ENCODE measurements around the gene OR51A7. TPM values are rescaled to one million over a fixed set of nuclear protein-coding genes. Genes with fewer than 3 reads are reported as not detected.
"Not testable (repeated sequence)": the region's sequence is repeated elsewhere in the genome, so short reads cannot be mapped to it uniquely, and the experiment has no call there.

The OR51A7 gene
- total RNA-seq, 1 donor, result not detected

DNA sequence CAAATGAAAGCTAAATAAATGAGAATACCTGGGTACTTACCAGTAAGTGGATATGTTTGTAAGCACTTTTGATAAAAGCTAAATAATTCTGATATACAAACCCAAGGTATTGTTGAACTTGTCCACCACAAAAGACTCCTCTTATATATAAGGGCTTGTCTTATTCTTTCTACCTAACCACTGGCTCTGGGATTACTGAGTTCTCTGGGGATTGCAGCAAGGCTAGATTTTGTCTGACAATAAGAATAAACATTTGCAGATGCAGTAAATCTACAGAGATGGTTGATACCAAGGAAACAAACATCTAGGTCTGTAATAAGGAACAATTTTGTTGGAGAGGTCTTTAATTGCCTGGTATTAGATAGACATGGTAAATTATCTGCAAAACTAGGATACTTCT, 43.9 kb downstream of the OR51A7 start, which contains the start of gene OR51A4:
OR51A4 (minus strand) TSS at position 101 of the 400 bp plus-strand sequence. CDS start 505 bp downstream, outside the sequence.
- TF ChIP-seq, protein P1, sequence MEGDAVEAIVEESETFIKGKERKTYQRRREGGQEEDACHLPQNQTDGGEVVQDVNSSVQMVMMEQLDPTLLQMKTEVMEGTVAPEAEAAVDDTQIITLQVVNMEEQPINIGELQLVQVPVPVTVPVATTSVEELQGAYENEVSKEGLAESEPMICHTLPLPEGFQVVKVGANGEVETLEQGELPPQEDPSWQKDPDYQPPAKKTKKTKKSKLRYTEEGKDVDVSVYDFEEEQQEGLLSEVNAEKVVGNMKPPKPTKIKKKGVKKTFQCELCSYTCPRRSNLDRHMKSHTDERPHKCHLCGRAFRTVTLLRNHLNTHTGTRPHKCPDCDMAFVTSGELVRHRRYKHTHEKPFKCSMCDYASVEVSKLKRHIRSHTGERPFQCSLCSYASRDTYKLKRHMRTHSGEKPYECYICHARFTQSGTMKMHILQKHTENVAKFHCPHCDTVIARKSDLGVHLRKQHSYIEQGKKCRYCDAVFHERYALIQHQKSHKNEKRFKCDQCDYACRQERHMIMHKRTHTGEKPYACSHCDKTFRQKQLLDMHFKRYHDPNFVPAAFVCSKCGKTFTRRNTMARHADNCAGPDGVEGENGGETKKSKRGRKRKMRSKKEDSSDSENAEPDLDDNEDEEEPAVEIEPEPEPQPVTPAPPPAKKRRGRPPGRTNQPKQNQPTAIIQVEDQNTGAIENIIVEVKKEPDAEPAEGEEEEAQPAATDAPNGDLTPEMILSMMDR (IDR thresholded peaks at IDR 0.05; ENCODE audit: insufficient read depth, low read depth, low read length), result no peak
- DNase-seq (ENCODE audit: low read depth), result no peak
- H3K4me3 ChIP-seq (ENCODE audit: low read depth, low read length), result no peak within 1 kb of the TSS

DNA sequence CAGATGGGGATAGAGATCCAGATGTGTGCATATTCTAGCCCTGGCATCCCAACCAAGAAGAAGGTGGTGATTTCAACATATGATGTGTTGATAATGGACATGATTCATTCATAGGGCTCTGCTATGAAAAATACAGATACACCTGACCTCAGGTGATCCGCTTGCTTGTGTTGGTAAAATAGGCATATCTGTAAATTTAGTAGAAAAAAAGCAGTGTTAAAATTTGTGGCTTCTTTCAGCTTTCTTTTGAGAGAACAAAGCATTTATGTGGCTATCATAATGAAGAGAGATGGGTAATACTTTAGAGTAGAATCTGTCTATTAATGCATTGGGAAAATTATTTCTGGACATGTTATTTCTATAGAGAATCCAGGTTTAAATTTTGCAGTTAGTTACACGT, 52.0 kb downstream of the OR51A7 start, which contains the start of gene OR51A2:
OR51A2 (minus strand) TSS at position 101 of the 400 bp plus-strand sequence; CDS start at position 101, 0 bp downstream.
- not testable (repeated sequence) for DNase-seq (ENCODE audit: low read depth); H3K4me3 ChIP-seq (ENCODE audit: low read depth, low read length)

DNA sequence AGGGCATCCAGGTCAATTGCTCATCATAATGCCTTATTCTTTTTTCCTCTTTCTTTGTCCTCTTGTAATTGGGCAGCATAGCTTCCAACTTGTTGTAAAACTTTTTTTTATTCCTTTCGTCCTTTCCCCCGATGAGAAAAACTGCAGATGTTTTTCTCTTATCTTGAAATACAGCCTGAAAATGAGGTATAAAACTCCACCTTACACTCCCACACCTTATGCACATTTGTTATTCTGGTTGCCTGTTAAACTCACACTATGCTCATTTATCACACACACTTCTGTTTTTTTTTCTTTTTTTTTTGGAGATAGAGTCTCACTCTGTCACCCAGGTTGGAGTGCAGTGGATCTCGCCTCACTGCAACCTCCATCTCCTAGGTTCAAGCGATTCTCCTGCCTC, 53.8 kb downstream of the OR51A7 start:
- no peak overlapping the region for H3K4me3 ChIP-seq (ENCODE audit: low read depth, low read length)
- TF ChIP-seq, protein P1 (IDR thresholded peaks at IDR 0.05; ENCODE audit: insufficient read depth, low read depth, low read length), result no peak
- DNase-seq (ENCODE audit: low read depth), result no peak

Other genes with a start within 250 kb of the OR51A7 start
- gene OR51E2, start 205.9 kb upstream of the OR51A7 start, total RNA-seq, result 0.43 and 1.9 TPM in 2 replicates
- gene MMP26, start 199.0 kb upstream of the OR51A7 start, total RNA-seq, result not detected in 2 replicates
- not detected in 2 replicates for gene OR51F1, start 133.8 kb upstream of the OR51A7 start, total RNA-seq
- not detected in 2 replicates for gene OR52R1, start 99.4 kb upstream of the OR51A7 start, total RNA-seq
- not detected in 2 replicates for gene OR51F2, start 82.5 kb upstream of the OR51A7 start, total RNA-seq
- gene OR51S1, start 54.6 kb upstream of the OR51A7 start, total RNA-seq, result not detected in 2 replicates
- gene OR51T1, start 21.9 kb upstream of the OR51A7 start, total RNA-seq, result not detected in 2 replicates
- not detected in 2 replicates for gene OR51G2, start 15.6 kb downstream of the OR51A7 start, total RNA-seq
- gene OR51G1, start 20.6 kb downstream of the OR51A7 start, total RNA-seq, result not detected in 2 replicates
- not detected in 2 replicates for gene OR51A4, start 43.8 kb downstream of the OR51A7 start, total RNA-seq
- not detected in 2 replicates for gene OR51A2, start 51.9 kb downstream of the OR51A7 start, total RNA-seq
- gene OR51L1, start 91.1 kb downstream of the OR51A7 start, total RNA-seq, result not detected in 2 replicates
- gene OR52J3, start 142.7 kb downstream of the OR51A7 start, total RNA-seq, result not detected in 2 replicates
- not detected in 2 replicates for gene OR52E2, start 155.8 kb downstream of the OR51A7 start, total RNA-seq
- not detected in 2 replicates for gene OR52E1, start 165.8 kb downstream of the OR51A7 start, total RNA-seq
- gene OR52A5, start 234.6 kb downstream of the OR51A7 start, total RNA-seq, result not detected in 2 replicates

All from fibroblast of villous mesenchyme (primary cell).